ENCODE results near the gene MRPL41.

Gene MRPL41

GRCh38 chr9:137540536-137540935 is 11.1 kb upstream of the MRPL41 start:
- no peaks in the 10 kb centered on the region for H3K9me3 ChIP-seq (ENCODE audit: insufficient read depth, low read length)
- H3K27ac ChIP-seq (ENCODE audit: low read length): no peak overlapping the region
- no peak overlapping the region for H3K9ac ChIP-seq (ENCODE audit: low read length)
- H3K4me1 ChIP-seq (ENCODE audit: low read length): no peaks in the 10 kb centered on the region
- TF ChIP-seq EZH2phosphoT487 (IDR thresholded peaks at IDR 0.05; ENCODE audit: low read depth) (no peak), CTCF (IDR thresholded peaks at IDR 0.05; ENCODE audit: low read depth, low read length) (no peak)
- H3K36me3 ChIP-seq (replicated peaks; ENCODE audit: low read depth, low read length): no peaks in the 10 kb centered on the region
- H2AFZ ChIP-seq (ENCODE audit: low read depth, low read length): no peak overlapping the region
- no peak overlapping the region for H3K4me3 ChIP-seq (ENCODE audit: low read length)
- no peaks in the 10 kb centered on the region for H3K79me2 ChIP-seq (ENCODE audit: low read length)
- H3K27me3 ChIP-seq (ENCODE audit: low read depth, low read length): no peaks in the 10 kb centered on the region
- no peaks in the 10 kb centered on the region for H4K20me1 ChIP-seq (ENCODE audit: insufficient read depth, low read length)
- no peak overlapping the region for H3K4me2 ChIP-seq (ENCODE audit: low read length)

- H2AFZ ChIP-seq (ENCODE audit: low read depth, low read length): no peak overlapping the region
- no peaks in the 10 kb centered on the region for H3K36me3 ChIP-seq (replicated peaks; ENCODE audit: low read depth, low read length)
- no peaks in the 10 kb centered on the region for H4K20me1 ChIP-seq (ENCODE audit: insufficient read depth, low read length)
- no peaks in the 10 kb centered on the region for H3K4me1 ChIP-seq (ENCODE audit: low read length)
- H3K9ac ChIP-seq (ENCODE audit: low read length): no peak overlapping the region
- H3K27ac ChIP-seq (ENCODE audit: low read length): no peak overlapping the region
- H3K4me3 ChIP-seq (ENCODE audit: low read length): no peak overlapping the region
- TF ChIP-seq CTCF (IDR thresholded peaks at IDR 0.05; ENCODE audit: low read depth, low read length) (no peak), EZH2phosphoT487 (IDR thresholded peaks at IDR 0.05; ENCODE audit: low read depth) (no peak)
- no peaks in the 10 kb centered on the region for H3K79me2 ChIP-seq (ENCODE audit: low read length)
- no peak overlapping the region for H3K4me2 ChIP-seq (ENCODE audit: low read length)
- H3K9me3 ChIP-seq (ENCODE audit: insufficient read depth, low read length): no peaks in the 10 kb centered on the region
- H3K27me3 ChIP-seq (ENCODE audit: low read depth, low read length): no peaks in the 10 kb centered on the region
Measured at GRCh38 chr9:137542486-137542885, 9.2 kb upstream of the MRPL41 start.

- Histone ChIP-seq H3K4me3 (ENCODE audit: low read length) (no peak overlapping the region), H3K9ac (ENCODE audit: low read length) (no peak overlapping the region), H4K20me1 (ENCODE audit: insufficient read depth, low read length) (no peaks in the 10 kb centered on the region), H3K36me3 (replicated peaks; ENCODE audit: low read depth, low read length) (no peaks in the 10 kb centered on the region), H2AFZ (ENCODE audit: low read depth, low read length) (no peak overlapping the region), H3K9me3 (ENCODE audit: insufficient read depth, low read length) (no peaks in the 10 kb centered on the region), H3K4me1 (ENCODE audit: low read length) (no peaks in the 10 kb centered on the region), H3K27ac (ENCODE audit: low read length) (no peak overlapping the region), H3K27me3 (ENCODE audit: low read depth, low read length) (no peaks in the 10 kb centered on the region), H3K79me2 (ENCODE audit: low read length) (no peaks in the 10 kb centered on the region), H3K4me2 (ENCODE audit: low read length) (no peak overlapping the region)
- TF ChIP-seq EZH2phosphoT487 (IDR thresholded peaks at IDR 0.05; ENCODE audit: low read depth) (no peak), CTCF (IDR thresholded peaks at IDR 0.05; ENCODE audit: low read depth, low read length) (no peak)
Measured at GRCh38 chr9:137543237-137543963, 8.3 kb upstream of the MRPL41 start.

- H3K9ac ChIP-seq (ENCODE audit: low read length): no peak overlapping the region
- no peaks in the 10 kb centered on the region for H3K9me3 ChIP-seq (ENCODE audit: insufficient read depth, low read length)
- no peak overlapping the region for H3K27ac ChIP-seq (ENCODE audit: low read length)
- H3K4me1 ChIP-seq (ENCODE audit: low read length): no peaks in the 10 kb centered on the region
- H2AFZ ChIP-seq (ENCODE audit: low read depth, low read length): no peak overlapping the region
- TF ChIP-seq EZH2phosphoT487 (IDR thresholded peaks at IDR 0.05; ENCODE audit: low read depth) (no peak), CTCF (IDR thresholded peaks at IDR 0.05; ENCODE audit: low read depth, low read length) (no peak)
- H3K4me2 ChIP-seq (ENCODE audit: low read length): no peak overlapping the region
- no peak overlapping the region for H3K4me3 ChIP-seq (ENCODE audit: low read length)
- H3K36me3 ChIP-seq (replicated peaks; ENCODE audit: low read depth, low read length): no peaks in the 10 kb centered on the region
- H3K79me2 ChIP-seq (ENCODE audit: low read length): no peaks in the 10 kb centered on the region
- H3K27me3 ChIP-seq (ENCODE audit: low read depth, low read length): no peaks in the 10 kb centered on the region
- H4K20me1 ChIP-seq (ENCODE audit: insufficient read depth, low read length): no peaks in the 10 kb centered on the region
Measured at GRCh38 chr9:137544176-137544760, 7.4 kb upstream of the MRPL41 start.
